H1 (cell line): Measurements from ENCODE around the gene POGLUT2. TPM values are rescaled to one million over a fixed set of nuclear protein-coding genes. Genes with fewer than 3 reads are reported as not detected.

Experiments
- CHD7 ChIP-seq: fragments of 300-600 bp; sonication (generic); IDR thresholded peaks from 2 replicates; pipeline ENCODE4 v1.7.1; 2012; ENCODE audit warnings: low read length, moderate library complexity, mild to moderate bottlenecking, inconsistent platforms; ENCODE audit not compliant: insufficient replicate concordance
- HDAC2 ChIP-seq, 2 experiments: fragments of 300-600 bp in 1 of 2; sonication (generic) in 1 of 2; IDR thresholded peaks; 2 replicates each; pipeline ENCODE4 v1.6.1; 2011 to 2012; ENCODE audit warnings: low read depth in 2 of 2, low read length in 2 of 2, mild to moderate bottlenecking in 2 of 2, moderate library complexity in 2 of 2, borderline replicate concordance in 1 of 2, inconsistent platforms in 1 of 2
- JUN ChIP-seq: IDR thresholded peaks from 2 replicates; pipeline ENCODE4 v1.6.1; 2011; ENCODE audit warnings: low read depth, mild to moderate bottlenecking, improper control_type of control experiment, low read length
- MAFK ChIP-seq: IDR thresholded peaks from 2 replicates; pipeline ENCODE4 v1.6.1; 2012; ENCODE audit warnings: low read depth, mild to moderate bottlenecking, improper control_type of control experiment, low read length
- TCF12 ChIP-seq: IDR thresholded peaks from 2 replicates; pipeline ENCODE4 v1.6.1; 2011; ENCODE audit warnings: low read depth, mild to moderate bottlenecking, low read length
- polyA plus RNA-seq, 7 experiments: library from polyadenylated mRNA; depleted of rRNA in 3 of 7; stranded (reverse) in 5 of 7; unstranded in 2 of 7; fragments of >200 nt in 5 of 7; fragments of 200-250 nt in 2 of 7; gene quantifications; 1 replicate in 5 of 7; 2 replicates in 1 of 7; 4 replicates in 1 of 7; pipeline versions ENCODE4 v1.2.1 to v1.2.3, GENCODE V29; 2011 to 2013; ENCODE audit warnings: missing spikeins in 2 of 7, mixed read lengths in 2 of 7
- total RNA-seq: library from RNA; stranded (reverse); fragmentation: NEBNext Ultra II Directional; extraction: Animal tissue kit (Norgen Biotek cat#: 25700); gene quantifications from 2 replicates; pipeline ENCODE4 v1.2.1, GENCODE V29; 2021

Gene POGLUT2
- total and polyA plus RNA-seq, 2 of the 8 experiments (the other 6 are each of a cell fraction or from before 2014, with no cell fraction given), result 9.9 to 22.3 TPM

- TF ChIP-seq CHD7 (no peak), JUN (no peak), HDAC2 (IDR thresholded peaks at IDR 0.05; ENCODE audit: borderline replicate concordance in 1 of 2, low read depth in 2 of 2, low read length in 2 of 2) (no peak), TCF12 (no peak), MAFK (no peak)
These were observed 26.7 kb downstream of the POGLUT2 start (continued) for GRCh38 chr13:102772042-102772425.
